Measurements from ENCODE around the gene ATP11B.
A peak's percentile ranks its signal among the peaks of the same experiment; 100 is the strongest.

The ATP11B gene

GRCh38 chr3:182792901-182793662, at the start of gene ATP11B:
TSS of gene ATP11B (plus strand) at chr3:182793504. CDS start at chr3:182793760, 256 bp downstream.
- DNase-seq: peak; percentile 25

DNA sequence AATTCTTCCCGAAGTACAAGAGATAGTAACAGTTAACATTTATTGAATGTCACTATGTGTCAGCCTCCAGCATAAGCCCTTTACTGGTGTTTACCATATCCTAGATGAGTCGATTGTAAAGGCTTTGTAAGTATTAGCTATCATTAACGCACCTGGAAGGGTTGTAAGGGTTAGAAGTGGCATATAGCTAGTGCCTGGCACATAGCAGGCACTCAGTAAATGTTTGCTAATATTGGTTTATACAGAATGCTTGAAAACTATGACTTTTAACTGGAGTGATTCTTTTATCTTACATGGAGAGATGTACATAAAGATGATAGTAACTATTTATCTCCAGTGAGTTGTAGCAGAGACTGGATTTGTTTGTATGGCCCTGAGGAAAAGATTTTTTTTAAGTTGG, 46.3 kb upstream of the ATP11B start:
- no peak for DNase-seq

DNA sequence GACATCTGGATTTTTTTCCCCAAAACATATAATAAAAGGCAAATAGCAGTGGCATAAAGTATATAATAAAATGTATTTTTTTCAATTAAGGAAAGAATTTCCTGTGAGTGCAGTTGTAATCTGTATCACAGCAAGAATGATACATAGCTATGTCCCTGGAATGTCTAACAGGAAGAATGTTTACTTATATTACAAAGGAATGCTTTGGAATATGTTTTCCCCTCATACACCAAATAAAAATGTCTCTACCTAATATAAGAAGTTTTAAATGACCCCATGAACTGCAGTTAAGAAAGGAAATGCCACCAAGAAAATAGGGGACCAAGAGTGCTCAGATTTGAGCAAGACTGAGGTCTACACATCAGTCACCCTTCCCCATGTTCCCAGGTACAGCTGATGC, 38.0 kb upstream of the ATP11B start:
- DNase-seq: no peak

GRCh38 chr3:182755712-182756111, 37.6 kb upstream of the ATP11B start:
- DNase-seq: no peak

DNA sequence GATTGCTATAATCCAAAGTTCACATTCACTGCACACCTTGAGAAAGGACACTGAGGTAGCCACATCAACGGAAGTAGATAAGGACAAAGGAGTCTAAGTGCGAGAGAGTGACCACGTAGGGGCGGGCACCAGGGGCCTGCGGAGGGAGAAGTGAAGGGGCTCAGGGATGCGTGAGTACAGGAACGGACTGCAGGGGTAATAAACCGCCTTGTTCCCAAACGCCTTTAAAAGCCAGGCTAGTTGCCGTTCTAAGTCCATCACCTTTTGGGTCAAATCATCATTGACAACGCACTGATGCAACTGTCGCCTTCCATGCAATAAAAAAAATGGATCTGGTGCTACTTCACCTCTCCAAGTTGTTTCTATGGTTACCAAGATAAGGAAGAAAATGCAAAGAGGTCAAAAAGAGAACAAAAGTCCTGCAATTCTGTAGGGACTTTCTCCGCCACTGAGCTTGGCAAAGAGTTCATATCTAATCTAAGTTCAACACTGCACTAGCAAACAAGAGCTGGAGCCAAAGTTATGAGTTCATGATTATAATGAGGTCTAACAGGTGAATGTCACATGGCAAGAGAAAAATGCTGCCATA, 32.6 kb upstream of the ATP11B start:
- DNase-seq: no peak

GRCh38 chr3:182763896-182764295, 29.4 kb upstream of the ATP11B start:
- DNase-seq: no peak

DNA sequence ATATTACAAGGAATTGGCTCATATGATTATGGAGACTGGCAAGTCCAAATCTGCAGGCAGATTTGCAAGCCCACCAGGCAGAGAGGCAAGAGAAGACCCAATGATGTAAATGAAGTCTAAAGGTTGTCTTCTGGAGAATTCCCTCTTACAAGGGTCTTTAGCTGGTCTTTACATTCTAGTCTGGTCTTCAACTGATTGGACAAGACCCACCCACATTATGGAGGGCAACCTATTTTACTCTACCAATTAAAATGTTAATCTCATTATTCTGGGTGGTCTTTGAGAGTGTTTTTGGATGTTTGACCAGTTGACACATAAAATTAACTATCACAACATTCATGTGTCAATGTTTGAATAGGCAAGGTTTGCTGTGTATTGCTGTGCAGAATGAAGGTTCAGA, 28.0 kb upstream of the ATP11B start:
- no peak for DNase-seq

- no peak for DNase-seq
These were observed 27.2 kb upstream of the ATP11B start for GRCh38 chr3:182766099-182766498.

DNA sequence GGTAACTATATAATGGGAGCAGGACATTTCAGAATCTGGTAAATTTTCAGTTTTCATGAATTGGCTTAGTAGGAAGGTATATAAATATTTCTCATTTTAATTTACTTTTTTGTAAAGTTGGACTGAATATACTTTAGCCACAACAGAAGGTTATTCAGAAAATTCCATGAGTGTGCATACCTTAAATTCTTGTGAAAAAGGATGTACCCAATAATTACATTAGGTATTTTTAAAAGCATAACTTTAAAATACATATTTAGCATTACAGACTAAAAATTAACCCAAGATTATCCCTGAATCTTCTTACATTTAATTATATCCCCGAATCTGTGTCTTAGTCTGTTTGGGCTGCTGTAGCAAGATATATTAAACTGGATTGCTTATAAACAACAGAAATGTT, 24.9 kb upstream of the ATP11B start:
- no peak for DNase-seq

DNA sequence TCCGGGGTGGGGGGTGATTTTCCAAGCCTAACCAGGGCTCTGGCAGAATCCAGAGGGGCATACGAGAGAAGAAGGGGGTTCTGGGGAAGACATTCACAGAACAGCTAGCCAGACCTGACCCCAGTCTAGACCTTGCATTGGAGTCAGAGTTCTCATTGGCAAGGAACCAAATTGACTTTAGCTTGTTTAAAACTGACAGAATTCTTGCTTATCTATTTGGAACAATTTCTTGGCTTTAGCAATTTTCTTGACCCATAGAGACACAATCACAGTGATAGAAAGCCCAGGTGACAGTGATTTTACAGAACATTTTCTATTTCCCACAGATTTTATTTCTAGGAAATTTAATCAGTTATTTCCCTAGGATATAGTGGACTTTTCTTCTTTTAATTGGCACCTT, 23.6 kb upstream of the ATP11B start:
- DNase-seq: no peak

- no peak for DNase-seq
These were observed 11.2 kb upstream of the ATP11B start for GRCh38 chr3:182782149-182782548.

- DNase-seq: no peak
These were observed 10.2 kb upstream of the ATP11B start for GRCh38 chr3:182783106-182783505.

GRCh38 chr3:182784542-182784941, 8.8 kb upstream of the ATP11B start:
- DNase-seq: no peak

DNA sequence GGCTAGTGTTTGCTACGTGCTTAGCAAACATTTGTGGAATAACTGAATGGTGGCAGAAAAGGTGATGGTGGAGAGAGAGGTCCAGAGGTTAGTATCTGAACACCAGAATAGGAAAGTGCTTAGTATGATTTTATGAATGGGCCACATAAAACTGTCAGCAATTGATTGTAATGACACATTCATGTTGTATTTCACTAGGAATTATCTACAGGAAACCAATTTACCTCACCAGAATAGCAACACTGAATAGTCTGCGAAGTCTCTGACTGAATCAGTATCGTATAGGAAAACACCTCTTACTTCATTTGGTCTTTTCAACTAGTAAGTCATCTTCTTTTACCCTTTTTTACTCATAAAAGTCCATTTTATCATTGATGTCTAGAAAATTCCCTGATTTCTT, 8.2 kb upstream of the ATP11B start:
- no peak for DNase-seq

DNA sequence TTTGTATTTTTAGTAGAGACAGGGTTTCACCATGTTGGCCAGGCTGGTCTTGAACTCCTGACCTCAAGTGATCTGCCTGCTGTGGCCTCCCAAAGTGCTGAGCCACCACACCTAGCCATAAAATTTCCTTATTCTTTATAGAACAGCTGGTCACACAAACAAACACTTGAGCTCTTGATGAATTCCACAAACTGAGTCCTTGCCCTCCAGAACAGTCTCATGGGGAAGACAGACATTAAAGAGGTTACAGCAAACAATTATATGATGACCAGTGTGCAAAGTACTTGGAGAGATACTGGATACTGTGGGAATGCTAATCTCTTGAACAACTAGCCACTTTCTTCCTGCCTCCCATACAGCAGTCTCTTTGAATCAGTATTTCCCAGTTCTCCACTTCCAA, 7.5 kb upstream of the ATP11B start:
- no peak for DNase-seq

DNA sequence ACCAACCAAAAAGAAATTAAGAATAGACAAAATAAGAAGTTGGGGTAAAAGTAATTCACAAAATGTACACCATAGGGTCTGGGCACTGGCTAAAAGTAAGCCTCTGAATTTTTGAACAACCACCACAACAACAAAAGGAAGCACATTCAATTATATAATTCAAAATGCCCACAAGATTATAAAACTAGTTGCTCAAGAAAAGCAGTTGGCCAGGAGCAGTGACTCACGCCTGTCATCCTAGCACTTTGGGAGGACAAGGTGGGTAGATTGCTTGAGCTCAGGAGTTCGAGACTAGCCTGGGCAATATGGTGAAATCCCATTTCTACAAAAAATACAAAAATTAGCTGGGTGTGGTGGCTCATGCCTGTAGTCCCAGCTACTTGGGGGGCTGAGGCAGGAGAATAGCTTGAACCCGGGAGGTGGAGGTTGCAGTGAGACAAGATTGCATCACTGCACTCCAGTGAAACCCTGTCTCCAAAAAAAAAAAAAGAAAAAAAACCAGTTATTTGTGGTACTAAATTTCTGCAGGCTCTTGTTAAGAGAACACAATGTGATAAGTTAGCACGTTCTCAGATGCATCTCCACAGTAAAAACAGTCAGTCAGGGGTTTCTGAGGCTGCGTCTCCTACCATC, 6.6 kb upstream of the ATP11B start:
- no peak for DNase-seq

DNA sequence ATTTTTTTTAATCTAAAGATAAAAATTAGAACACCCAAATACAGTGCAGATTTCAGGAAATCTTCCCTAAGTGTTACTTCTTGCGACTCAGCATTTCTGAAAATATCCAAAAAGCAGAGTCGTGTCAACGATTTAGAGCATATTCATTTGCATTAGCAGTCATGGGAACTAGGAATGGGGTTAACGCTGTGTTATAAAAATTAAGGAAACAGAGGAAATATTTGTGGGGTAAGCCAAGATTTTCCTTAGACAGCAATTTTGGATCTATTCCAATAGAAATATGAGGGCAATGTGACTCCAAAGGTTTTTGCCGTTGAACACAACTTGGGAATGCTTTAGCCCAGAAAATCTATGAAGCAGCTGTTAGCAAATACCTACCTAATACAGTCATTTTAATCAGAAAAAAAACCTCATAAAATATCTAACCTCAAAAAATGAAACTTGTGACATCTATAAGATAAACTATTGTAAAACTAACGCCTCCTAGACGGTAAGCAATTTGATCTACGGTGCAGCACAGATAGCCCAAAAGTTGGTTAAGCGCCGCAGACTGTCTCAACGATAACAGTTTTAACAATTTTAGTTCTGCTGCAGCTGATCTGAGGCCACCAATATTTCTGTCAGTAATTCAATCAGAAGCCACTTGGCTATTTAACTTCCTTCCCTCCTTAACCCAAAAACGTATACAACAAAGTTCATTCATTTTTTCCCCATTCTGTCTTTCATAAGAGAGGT, 5.8 kb upstream of the ATP11B start:
- DNase-seq: no peak

DNA sequence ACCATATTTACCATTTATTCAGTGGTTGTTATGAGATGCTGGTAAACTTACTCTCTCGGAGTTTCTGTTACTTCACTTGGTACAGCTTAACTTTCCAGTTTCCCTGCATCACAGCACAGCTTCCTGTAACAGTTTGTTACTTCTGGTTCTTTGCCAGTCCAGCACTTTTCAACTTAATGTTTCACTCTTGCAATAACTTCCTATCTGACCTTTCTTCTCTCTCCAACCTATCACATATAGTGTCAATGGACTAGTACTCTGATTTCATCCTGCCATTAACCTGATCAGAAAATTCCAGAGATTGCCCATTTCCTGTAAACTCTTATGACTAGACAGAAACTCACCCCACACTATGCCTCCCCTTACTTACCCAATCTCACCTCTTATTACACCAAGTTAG, 3.9 kb upstream of the ATP11B start:
- DNase-seq: no peak

- no peak for DNase-seq
These were observed 2.7 kb upstream of the ATP11B start for GRCh38 chr3:182790612-182791011.

- no peak for DNase-seq
These were observed 555 bp downstream of the ATP11B start for GRCh38 chr3:182793663-182794454.

DNA sequence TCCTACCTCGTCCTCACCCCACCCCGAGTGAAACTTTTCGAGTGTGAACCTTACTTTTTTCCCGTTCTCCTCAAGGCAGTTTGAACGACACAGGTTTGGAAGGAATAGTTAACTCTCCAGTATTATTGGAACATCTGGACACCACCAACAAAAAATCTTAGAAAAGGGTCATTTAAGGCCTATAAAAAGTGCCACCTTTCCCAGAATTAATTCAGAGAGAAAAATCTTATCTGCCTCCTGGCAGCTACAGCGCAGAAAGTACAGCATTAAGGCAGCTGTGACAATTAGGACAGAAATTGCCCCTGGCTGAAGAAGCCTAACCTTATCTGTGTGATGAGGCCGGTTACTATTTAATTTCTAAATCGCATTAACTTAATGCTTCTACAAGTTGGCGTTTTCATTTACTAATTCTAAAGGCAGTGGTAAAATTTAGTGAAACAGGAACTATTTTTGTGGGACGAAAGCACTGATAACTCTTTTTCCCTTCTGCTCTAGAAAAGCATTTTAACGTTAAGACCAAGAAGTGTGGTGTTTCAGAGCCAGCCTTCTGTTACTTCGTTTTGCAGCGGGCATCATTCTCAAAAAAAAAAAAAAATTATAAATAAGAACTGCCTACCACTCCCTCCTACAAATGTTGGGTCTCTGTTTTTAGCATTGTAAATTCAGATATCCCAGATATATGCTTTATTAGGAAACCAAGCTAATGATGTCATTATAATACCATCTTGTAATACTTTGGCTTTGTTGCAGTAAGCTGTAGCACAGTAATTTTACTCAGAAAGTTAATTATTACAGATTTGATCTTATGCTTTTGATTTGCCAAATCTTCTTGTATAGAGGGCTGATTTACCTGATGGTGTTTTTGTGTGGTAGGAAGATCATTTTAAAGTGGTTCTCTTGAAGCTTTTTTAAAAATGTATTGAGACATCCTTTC, 1.4 kb downstream of the ATP11B start:
- DNase-seq: no peak

DNA sequence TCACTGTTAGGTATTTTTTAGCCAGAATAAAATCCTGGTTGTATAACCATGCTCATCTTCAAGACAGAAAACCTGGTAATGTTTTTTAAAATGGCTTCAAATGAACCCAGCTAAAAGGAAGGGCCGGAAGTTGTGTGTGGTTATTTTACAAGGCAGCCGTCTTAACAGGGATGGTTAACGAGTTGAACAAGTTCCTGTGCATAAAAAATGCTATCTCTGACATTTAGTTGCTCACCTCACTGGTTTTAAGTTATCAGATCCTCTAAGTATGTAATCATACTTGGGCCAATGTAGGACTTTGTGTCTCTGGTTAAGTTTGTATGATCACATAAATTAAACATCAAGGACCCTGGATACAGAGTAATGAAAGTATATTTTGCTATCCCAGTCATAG, 2.1 kb downstream of the ATP11B start:
- DNase-seq: no peak

All from NCI-H2081 treated with DMSO at 0.1 percent for 48 hours (cell line).